Activated CD4-positive, alpha-beta T cell treated with anti-CD3 and anti-CD28 coated beads for 1 hour (primary cell): ENCODE results near the gene RBM23.
A peak's percentile ranks its signal among the peaks of the same experiment; 100 is the strongest.
"Not testable (repeated sequence)": the region's sequence is repeated elsewhere in the genome, so short reads cannot be mapped to it uniquely, and the experiment has no call there.

Experiments
- DNase-seq: peaks from one replicate; pipeline ENCODE4 v3.0.0-alpha.2; 2020

RBM23 gene

GRCh38 chr14:22861651-22862050 is 57.3 kb downstream of the RBM23 start:
- no peak for DNase-seq

GRCh38 chr14:22860377-22860776 is 58.6 kb downstream of the RBM23 start:
- DNase-seq: not testable (repeated sequence)

DNA sequence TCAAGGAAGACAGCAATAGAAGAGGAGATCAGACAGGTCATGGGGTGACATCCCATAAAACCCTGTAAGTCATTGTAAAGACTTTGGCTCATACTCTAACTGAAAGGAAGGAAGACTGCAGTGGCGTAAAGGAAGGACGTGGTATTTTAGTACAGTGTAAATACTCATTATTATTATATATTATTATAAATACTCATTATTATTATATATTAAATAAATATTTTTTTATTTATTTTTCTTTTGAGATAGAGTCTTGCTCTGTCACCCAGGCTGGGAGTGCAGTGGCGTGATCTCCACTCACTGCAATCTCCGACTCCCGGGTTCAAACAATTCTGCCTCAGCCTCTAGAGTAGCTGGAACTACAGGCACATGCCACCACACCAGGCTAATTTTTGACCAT is 62.5 kb downstream of the RBM23 start:
- no peak for DNase-seq

DNA sequence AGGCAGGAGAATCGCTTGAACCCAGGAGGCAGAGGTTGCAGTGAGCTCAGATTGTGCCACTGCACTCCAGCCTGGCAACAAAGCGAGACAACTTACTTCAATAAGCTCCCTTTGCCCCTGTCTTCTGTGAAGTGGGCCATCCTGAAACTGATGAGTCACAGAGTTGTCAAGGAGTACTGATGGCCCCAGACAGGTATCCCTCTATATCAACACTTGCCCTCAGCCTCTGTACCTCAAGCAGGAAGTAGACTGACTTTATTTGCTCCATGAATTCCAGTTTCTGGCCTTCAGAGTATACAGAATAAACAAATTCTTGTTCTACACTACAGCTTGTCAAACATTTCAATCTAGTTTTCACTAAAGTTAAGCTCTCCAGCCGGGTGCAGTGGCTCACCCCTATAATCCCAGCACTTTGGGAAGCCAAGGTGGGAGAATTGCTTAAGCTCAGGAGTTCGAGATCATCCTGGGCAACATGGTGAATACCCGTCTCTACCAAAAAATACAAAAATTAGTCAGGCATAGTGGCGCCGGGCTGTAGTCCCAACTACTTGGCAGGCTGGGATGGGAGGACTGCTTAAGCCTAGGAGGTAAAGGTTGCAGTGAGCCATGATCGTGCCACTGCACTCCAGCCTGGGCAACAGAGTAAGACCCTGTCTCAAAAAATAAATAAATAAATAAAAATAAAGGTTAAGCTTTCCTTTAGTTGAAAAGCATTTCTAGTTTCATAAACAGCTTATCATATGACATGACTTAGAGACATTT is 63.8 kb downstream of the RBM23 start:
- DNase-seq: no peak

- DNase-seq: not testable (repeated sequence)
These were observed 64.7 kb downstream of the RBM23 start for GRCh38 chr14:22854296-22854695.

GRCh38 chr14:22852940-22853767 is 65.8 kb downstream of the RBM23 start:
- peak; percentile 82 for DNase-seq

DNA sequence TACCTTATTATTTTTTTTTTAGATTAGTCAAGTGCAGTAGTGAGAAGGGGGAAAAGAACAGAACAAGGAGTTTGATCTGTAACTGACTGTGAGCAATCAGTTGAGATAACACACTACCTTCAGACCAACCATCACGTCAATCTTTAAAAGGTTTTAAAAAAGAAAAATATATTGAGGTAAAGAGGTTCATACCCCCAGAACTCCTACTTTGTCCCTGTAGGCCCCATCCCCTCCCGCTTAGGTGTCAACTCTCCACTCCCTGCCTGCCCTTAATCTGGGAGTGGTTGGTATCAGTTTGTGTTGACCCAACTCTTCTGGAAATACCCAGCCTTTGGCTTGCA is 66.4 kb downstream of the RBM23 start:
- DNase-seq: no peak

DNA sequence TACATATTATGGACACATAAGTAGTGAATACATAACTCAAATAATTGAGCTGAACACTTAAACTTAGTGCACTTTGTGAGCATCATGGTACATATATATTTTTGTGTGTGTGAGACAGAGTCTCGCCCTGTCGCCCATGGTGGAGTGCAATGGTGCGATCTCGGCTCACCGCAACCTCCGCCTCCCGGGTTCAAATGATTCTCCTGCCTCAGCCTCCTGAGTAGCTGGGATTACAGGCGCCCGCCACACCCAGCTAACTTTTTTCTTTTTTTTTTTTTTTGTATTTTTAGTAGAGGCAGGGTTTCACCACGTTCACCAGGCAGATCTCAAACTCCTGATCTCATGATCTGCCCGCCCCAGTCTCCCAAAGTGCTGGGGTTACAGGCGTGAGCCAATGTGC is 66.8 kb downstream of the RBM23 start:
- not testable (repeated sequence) for DNase-seq

GRCh38 chr14:22850944-22851764 is 67.8 kb downstream of the RBM23 start:
- no peak for DNase-seq

DNA sequence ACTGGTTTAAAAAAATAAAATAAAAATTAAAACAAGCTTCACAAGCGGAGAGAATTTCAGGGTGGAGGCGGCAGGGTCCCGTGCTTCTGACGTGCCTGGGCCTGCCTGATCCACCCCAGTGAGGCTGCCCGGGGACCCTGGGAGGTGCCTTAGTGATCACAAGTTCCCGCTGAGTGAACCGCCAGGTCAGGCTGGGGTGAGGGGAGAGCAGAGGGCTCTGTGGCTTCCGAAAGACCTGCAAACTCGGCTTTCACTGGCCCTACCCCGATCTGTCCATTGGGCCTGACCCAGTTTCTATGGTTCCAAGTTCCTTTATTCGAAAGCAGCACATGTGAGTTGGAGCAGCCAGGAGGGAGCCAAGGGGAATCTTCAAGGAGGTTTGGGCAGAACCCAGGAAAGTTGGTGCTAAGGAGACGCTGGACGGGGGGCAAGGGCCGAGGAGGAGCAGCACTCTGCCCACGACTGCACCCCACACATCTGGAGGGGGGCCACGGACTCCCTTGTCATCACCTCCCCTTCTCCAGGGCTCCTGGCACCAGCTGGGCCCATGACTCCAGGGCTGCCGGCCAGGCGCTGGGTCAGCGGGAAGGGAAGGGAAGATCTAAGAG is 69.6 kb downstream of the RBM23 start:
- no peak for DNase-seq

DNA sequence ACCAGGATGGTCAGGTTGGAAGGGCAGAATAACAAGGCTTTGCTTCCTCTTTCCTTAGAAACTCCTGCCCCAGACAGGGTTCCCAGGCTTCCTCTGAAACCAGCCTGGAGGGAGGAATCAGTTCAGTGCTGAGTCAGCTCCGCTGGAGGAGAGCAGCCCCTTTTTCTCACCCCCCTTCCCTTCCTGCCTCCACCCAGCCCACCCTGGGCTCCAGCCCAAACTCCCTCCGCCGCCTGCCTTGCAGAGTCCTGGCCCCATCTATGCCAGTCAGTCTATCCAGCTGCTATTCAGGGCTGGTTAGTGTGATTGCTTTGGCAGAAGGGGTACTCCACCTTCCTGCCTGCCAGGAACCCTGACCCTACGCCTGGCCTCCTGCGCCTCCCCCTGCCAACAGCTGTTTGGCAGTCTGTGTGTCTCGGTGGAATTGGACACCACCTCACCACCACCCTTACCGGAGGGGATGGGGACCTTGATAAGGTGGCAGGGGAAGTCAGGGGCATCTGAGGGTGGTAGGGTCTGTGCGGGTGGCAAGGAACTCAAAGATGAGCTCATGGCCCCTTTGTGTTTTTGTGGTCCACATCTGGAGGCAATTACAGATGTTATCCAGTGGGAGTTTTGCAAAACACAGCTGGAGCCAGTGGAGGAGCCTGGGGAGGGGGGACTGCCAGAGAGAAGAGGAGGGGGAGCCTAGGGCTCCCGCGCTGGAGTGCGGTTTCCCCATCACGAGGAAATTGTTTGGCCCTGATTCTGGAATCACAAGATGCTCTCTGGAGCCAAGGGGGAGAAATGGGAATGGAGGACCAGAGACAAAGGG is 70.4 kb downstream of the RBM23 start:
- no peak for DNase-seq

- DNase-seq: no peak
These were observed 71.1 kb downstream of the RBM23 start for GRCh38 chr14:22847661-22848341.

DNA sequence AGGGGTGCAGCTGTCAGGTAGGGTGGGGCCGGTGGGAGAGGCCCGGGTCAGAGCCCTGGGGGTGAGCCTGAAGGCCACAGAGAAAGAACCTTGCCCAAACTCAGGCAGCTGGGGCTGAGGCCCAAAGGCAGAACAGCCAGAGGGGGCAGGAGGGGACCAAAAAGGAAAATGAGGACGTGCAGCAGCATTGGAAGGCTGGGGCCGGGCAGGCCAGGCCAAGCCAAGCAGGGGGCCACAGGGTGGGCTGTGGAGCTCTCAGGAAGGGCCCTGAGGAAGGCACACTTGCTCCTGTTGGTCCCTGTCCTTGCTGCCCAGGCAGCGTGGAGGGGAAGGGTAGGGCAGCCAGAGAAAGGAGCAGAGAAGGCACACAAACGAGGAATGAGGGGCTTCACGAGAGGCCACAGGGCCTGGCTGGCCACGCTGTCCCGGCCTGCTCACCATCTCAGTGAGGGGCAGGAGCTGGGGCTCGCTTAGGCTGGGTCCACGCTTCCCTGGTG is 72.1 kb downstream of the RBM23 start:
- no peak for DNase-seq

DNA sequence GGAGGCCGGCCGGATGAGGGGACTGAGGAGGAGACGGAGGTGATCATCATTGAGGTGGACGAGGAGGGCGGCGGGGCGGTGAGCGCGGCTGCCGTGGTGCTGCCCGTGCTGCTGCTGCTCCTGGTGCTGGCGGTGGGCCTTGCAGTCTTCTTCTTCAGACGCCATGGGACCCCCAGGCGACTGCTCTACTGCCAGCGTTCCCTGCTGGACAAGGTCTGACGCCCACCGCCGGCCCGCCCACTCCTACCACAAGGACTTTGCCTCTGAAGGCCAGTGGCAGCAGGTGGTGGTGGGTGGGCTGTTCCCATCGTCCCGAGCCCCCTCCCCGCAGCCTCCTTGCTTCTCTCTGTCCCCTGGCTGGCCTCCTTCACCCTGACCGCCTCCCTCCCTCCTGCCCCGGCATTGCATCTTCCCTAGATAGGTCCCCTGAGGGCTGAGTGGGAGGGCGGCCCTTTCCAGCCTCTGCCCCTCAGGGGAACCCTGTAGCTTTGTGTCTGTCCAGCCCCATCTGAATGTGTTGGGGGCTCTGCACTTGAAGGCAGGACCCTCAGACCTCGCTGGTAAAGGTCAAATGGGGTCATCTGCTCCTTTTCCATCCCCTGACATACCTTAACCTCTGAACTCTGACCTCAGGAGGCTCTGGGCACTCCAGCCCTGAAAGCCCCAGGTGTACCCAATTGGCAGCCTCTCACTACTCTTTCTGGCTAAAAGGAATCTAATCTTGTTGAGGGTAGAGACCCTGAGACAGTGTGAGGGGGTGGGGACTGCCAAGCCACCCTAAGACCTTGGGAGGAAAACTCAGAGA is 72.9 kb downstream of the RBM23 start:
- DNase-seq: no peak

DNA sequence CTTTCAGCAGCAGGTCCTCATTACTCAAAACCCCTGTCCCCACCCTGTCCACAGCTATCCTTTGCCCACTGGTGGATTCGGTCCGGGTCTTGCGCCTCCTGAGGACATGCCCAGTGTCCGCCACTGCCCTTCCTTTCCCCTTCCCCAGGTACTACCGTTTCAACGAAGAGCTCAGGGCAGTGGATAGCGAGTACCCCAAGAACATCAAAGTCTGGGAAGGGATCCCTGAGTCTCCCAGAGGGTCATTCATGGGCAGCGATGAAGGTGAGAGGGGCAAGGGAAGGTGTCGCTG is 73.9 kb downstream of the RBM23 start:
- DNase-seq: no peak

DNA sequence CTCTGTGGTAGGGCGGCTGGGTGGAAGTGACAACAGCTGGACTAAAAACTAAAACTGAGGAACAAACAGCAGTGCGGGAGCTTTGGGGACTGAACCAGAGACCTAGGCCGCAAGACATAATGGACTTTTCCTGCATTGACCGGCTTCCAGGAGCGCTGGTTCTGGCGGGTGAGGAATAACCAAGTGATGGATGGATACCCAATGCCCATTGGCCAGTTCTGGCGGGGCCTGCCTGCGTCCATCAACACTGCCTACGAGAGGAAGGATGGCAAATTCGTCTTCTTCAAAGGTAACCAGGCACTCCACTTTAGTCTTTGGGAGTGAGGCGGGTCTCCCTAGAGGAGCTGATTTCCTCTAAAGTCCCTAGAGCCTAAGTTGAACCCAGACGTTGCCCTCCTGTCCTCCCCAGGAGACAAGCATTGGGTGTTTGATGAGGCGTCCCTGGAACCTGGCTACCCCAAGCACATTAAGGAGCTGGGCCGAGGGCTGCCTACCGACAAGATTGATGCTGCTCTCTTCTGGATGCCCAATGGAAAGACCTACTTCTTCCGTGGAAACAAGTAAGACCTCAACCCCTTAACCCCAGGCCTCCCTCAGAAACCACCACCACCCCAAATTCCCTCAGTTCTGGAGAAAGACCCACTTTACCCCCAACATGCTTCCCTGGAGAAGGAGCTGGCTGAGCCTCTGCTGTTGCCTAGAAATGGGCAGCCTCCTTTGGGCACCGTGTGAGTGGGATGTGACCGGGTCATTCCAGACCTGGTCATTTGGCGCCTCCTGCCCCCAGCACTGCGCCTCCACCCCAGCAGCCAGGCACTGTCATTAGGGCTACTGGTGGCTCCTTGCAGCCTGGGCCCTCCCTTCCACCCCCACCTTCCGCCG is 74.5 kb downstream of the RBM23 start:
- DNase-seq: no peak
